HG03025 (cell line): ENCODE data around the gene PRKN.
A peak's percentile ranks its signal among the peaks of the same experiment; 100 is the strongest.

Source experiments
- ATAC-seq: cut with Tn5 transposase; IDR thresholded peaks from one replicate; pipeline ENCODE4 v1.9.1; 2021; ENCODE audit warnings: mild to moderate bottlenecking, moderate library complexity; ENCODE audit not compliant: unreplicated experiment, low FRiP score

Gene PRKN

DNA sequence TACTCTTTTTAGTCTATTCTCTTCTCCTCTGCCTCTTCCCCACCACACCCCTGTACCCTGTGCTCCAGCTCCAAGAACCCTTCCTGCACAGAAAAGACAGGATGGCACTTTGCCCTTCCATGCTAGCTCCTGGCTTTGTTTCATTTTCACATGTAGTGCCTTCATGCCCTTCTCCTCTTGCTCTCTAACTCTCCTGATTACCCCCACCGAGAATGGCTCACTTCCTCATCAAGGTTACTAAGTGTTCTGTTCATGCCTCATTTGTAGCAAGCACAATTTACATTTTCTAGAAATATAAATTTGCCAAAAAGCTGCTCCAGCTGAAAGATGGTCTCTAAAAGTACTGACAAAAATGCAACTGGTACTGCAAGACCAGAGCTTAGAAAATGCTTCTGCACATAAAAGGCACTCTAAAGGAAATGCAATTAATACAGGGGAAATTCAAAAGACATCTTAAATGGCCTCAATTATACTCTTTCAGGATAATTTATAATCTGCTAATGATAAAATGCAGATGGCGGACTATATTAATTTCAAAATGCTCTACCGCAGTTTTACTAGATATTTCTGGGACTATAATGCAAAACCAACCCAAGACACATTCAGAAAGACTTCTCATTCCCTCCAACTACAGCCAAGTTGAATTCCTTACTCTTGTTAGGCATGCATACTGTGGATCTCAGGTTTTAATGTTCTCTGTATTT is 570.2 kb downstream of the PRKN start:
- ATAC-seq, result peak; percentile 72

DNA sequence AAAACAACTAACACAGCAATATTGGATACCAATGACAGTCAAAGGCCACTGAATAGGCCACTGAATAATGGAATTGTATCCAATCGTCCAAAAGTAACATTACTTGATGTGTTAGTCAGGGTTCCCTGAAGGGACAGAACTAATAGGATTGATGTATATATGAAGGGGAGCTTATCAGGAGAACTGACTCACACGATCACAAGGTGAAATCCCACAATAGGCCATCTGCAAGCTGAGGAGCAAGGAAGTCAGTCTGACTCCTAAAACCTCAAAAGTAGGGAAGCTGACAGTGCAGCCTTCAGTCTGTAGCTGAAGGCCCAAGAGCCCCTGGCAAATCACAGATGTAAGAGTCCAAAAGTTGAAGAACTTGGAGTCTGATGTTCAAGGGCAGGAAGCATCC is 571.4 kb downstream of the PRKN start:
- ATAC-seq, result no peak

- ATAC-seq, result no peak
Observed at GRCh38 chr6:162154930-162155329, 572.6 kb downstream of the PRKN start.

- no peak for ATAC-seq
Observed at GRCh38 chr6:162154001-162154400, 573.6 kb downstream of the PRKN start.

DNA sequence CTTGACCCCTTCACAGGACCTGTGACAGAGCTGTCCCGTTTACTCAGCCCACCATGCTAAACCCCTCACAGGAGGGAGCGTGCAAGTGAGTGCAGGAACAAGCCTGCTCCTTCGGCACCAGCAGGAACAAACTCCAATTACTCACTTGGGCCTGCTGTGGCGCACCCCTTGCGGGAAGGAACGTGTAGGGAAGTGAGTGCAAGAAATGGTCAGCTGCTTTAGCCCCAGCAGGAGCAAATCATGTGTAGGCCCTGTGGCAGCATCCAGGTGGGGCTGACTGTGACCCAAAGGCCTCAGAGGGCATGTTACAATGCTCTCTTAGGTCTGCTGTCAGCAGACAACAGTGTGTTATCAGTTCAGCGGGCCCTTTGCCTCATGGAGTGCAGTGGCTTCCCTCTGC is 574.4 kb downstream of the PRKN start:
- ATAC-seq, result no peak

GRCh38 chr6:162151021-162151665 is 576.4 kb downstream of the PRKN start:
- ATAC-seq, result no peak

GRCh38 chr6:162150295-162150694 is 577.3 kb downstream of the PRKN start:
- ATAC-seq, result no peak

DNA sequence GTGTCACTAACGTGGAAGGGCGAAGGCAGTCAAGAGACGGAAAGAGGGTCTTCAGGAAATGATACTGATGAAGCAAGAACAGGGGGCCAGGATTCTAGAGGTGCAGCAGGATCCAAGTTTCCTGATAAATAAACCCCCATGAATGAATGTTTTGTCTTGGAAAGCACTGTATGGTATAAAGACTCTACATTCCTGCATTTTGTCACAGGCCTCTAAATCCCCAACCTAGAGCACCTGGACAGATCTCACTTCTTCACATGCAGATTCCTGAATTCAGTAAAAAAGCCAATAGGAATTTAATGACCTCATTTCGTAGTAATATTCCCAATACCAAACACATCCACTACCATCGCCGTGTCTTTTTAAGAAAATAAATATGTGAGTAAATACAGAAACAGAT is 577.8 kb downstream of the PRKN start:
- no peak for ATAC-seq

DNA sequence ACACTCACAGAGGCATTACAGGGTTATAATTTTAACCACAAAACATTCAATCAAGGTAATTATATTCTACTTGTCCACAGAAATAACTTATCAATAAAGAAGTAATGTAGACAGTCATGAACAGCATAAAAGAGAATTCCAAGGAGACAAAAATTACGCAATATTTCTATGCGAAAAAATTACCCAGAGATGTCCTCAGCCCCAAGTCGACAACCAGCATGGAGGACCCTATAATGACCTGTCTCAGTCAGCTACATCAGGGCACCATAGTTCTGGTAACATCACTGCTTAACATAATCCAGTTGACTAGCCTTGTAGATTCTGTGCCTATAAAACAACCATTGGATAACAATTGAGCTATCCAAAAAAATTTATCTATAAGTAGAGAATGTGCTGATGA is 579.8 kb downstream of the PRKN start:
- no peak for ATAC-seq

- ATAC-seq, result no peak
Observed at GRCh38 chr6:162147281-162147680, 580.3 kb downstream of the PRKN start.

GRCh38 chr6:162140251-162140852 is 587.2 kb downstream of the PRKN start:
- ATAC-seq, result no peak

DNA sequence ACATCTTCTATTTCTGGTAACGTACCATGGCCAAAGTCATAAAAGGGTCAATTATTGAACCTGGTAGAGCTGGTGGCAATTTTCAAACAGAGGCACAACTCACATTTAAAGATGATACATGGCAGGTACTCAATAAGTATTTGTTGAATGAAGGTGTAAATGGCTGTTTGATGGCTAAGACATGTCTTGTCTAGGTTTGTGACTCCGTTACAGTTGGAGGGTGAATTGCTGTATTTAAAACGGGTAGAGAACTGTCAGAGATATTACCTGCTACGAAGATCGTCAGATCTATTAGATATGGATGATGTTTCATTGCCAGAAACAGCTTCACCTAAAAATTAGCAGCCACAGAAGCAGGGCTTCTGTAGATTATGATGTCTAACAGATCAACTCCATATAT is 601.9 kb downstream of the PRKN start:
- ATAC-seq, result no peak

DNA sequence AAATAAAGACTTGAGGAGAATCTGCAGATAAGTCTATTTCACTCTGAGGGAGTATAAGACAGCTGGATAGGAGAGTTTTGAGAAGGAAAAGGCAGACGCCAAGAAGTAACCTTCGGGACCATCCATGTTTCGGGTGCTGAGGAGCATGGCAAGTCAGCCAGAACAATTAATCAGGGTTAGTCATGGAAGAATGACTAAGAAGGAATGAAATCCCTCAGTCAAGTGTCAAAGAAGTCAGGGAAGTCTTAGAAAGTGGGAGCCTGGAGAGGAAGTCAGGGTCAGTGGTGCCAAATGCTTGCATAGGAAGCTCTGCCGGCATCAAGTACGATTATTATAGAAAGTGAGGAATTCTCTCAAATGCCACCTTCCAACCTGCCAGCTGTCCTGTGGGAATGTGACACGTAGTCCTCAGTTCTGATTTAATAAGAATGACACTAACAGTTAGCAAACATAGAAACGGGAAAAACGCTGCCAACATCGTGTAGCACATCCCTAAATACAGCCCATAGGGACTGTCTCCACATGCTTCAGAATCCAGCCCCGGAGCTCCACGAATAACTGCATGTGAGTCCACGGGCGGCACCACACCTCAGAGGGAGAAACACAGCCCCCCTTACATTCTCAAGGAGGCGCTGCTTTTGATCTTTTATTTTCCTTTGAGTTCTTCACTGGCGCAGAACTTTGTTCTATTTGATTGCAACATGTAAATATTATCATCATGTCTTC is 602.7 kb downstream of the PRKN start:
- no peak for ATAC-seq

GRCh38 chr6:162123797-162124196 is 603.8 kb downstream of the PRKN start:
- ATAC-seq, result no peak

- no peak for ATAC-seq
Observed at GRCh38 chr6:162119341-162119740, 608.2 kb downstream of the PRKN start.

DNA sequence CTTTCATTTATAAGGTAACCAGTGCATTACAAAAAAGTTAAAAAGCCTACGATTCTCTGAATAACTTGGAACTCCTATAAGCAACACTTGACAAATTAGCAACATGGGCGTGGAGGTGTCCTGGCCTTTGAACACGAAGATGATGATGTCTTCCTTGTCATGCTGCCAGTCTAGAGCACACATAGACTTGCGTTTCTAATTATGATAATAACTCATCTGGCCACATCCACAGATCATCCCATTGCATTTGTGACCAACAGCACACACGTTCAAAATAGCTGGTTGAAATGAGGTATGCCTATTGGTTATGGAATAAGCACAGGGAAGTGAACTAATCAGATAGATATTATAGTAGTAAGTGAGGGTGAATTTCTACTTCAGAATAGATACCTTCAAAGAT is 608.9 kb downstream of the PRKN start:
- ATAC-seq, result no peak

DNA sequence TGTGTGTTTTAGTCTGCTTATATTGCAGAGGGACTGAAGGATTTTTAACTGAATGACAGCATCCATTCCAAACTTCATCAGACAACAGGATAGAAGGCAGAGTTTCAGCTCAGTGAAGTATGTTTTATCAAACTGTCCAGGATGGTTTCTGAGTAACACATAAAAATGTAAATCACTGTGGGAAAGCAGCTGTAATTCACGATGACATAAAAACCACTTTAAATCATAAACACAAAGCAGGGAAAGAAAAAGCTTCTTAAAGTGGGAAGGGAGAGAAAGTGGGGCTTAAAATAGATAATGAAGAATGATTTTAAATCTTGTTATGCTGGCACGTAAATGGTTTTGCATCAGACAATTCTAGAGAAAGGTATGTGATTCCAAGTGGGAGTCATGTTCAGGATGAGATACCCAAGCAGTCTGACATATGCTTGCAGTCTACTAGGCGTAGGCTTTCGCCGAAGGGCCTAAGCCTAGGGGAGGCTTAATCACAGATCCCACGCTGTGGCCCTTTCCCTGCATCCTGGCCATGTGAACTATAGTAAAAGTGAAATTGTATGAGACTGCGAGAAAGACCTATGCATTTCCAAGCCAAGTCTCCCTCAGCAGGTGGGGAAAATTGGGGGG is 610.6 kb downstream of the PRKN start:
- no peak for ATAC-seq

GRCh38 chr6:162109480-162110050 is 618.0 kb downstream of the PRKN start:
- ATAC-seq, result no peak

- no peak for ATAC-seq
Observed at GRCh38 chr6:162108041-162108440, 619.5 kb downstream of the PRKN start.

GRCh38 chr6:162100096-162100495 is 627.5 kb downstream of the PRKN start:
- no peak for ATAC-seq

- no peak for ATAC-seq
Observed at GRCh38 chr6:162099685-162100084, 627.9 kb downstream of the PRKN start.
